ENCODE results near the gene SYCE3. TPM values are rescaled to one million over a fixed set of nuclear protein-coding genes. Genes with fewer than 3 reads are reported as not detected.

The SYCE3 gene
- total and polyA plus RNA-seq, 7 donors: not detected

- no peaks in the 10 kb centered on the region for H3K9me3 ChIP-seq
- H3K36me3 ChIP-seq: no peaks in the 10 kb centered on the region
- intact Hi-C loops (cut with DNase I): no loop called here
- TF ChIP-seq CTCF (IDR thresholded peaks at IDR 0.05) (no peak), EP300 (IDR thresholded peaks at IDR 0.05) (no peak), POLR2A (IDR thresholded peaks at IDR 0.05) (no peak), POLR2AphosphoS5 (IDR thresholded peaks at IDR 0.05) (no peak)
- WGBS, 2 donors: 9 to 10% methylated on average over 52 of the region's 52 CpGs
- peaks cover 0 to 16% (median 13%) of the 10 kb centered on the region in 4 donors for H3K4me1 ChIP-seq
- H3K27me3 ChIP-seq: peaks cover 26 to 89% (median 78%) of the 10 kb centered on the region in 3 donors
- peak overlapping the region in 3 of 4 donors; percentile 34 to 49 (median 46) for H3K4me3 ChIP-seq
- DNase-seq: no peak
- H3K27ac ChIP-seq: no peak overlapping the region
These were observed 38.4 kb upstream of the SYCE3 start for GRCh38 chr22:50600967-50601668.

- DNase-seq: no peak
- Histone ChIP-seq H3K4me1 (peaks cover 0 to 16% (median 13%) of the 10 kb centered on the region in 4 donors), H3K4me3 (peak within 1 kb of the TSS in 3 of 4 donors; percentile 34 to 49 (median 46)), H3K27ac (no peak within 1 kb of the TSS), H3K27me3 (peaks cover 26 to 83% (median 73%) of the 10 kb centered on the region in 3 donors), H3K36me3 (no peaks in the 10 kb centered on the region), H3K9me3 (no peaks in the 10 kb centered on the region)
- 1% methylated on average over 61 of the region's 61 CpGs for WGBS, 2 donors
- intact Hi-C loops (cut with DNase I): no loop called here
- TF ChIP-seq POLR2A (IDR thresholded peaks at IDR 0.05): no peak
- no peak for TF ChIP-seq CTCF (IDR thresholded peaks at IDR 0.05)
- no peak for TF ChIP-seq EP300 (IDR thresholded peaks at IDR 0.05)
- no peak for TF ChIP-seq POLR2AphosphoS5 (IDR thresholded peaks at IDR 0.05)
These were observed 37.8 kb upstream of the SYCE3 start, which contains the start of gene MAPK8IP2 for GRCh38 chr22:50600538-50600937. Gene MAPK8IP2, plus strand, starts transcription at chr22:50600793. Its CDS starts 26 bp downstream, at chr22:50600819.

GRCh38 chr22:50599816-50600455 is 37.2 kb upstream of the SYCE3 start:
- Histone ChIP-seq H3K36me3 (no peaks in the 10 kb centered on the region), H3K4me1 (peaks cover 0 to 16% (median 13%) of the 10 kb centered on the region in 4 donors), H3K27me3 (peaks cover 25 to 77% (median 67%) of the 10 kb centered on the region in 3 donors), H3K27ac (no peak overlapping the region), H3K9me3 (no peaks in the 10 kb centered on the region), H3K4me3 (peak overlapping the region in 3 of 4 donors; percentile 34 to 49 (median 46))
- peak; percentile 72 for DNase-seq
- intact Hi-C loops (cut with DNase I): no loop called here
- 15 to 17% methylated on average over 52 of the region's 52 CpGs for WGBS, 2 donors
- TF ChIP-seq CTCF (IDR thresholded peaks at IDR 0.05) (no peak), POLR2AphosphoS5 (IDR thresholded peaks at IDR 0.05) (no peak), EP300 (IDR thresholded peaks at IDR 0.05) (no peak), POLR2A (IDR thresholded peaks at IDR 0.05) (no peak)

- no peak overlapping the region for H3K4me3 ChIP-seq
- peaks cover 13 to 49% (median 40%) of the 10 kb centered on the region in 3 donors for H3K27me3 ChIP-seq
- H3K36me3 ChIP-seq: no peaks in the 10 kb centered on the region
- 90 to 93% methylated on average over 5 of the region's 5 CpGs for WGBS, 2 donors
- TF ChIP-seq POLR2AphosphoS5 (IDR thresholded peaks at IDR 0.05) (no peak), CTCF (IDR thresholded peaks at IDR 0.05) (no peak), POLR2A (IDR thresholded peaks at IDR 0.05) (no peak)
- no peak for DNase-seq
- H3K27ac ChIP-seq: no peak overlapping the region
- H3K9me3 ChIP-seq: no peaks in the 10 kb centered on the region
- intact Hi-C loops (cut with DNase I): no loop called here
- peaks cover 0 to 16% (median 13%) of the 10 kb centered on the region in 4 donors for H3K4me1 ChIP-seq
These were observed 34.4 kb upstream of the SYCE3 start for GRCh38 chr22:50597097-50597496.
